Mononuclear cell (primary cell): ENCODE results near the gene ARL5B. TPM values are rescaled to one million over a fixed set of nuclear protein-coding genes. Genes with fewer than 3 reads are reported as not detected.

Experiments
- H3K27me3 ChIP-seq: 2 replicates; pipeline ENCODE4 v1.6.0; 2011; ENCODE audit warnings: low read length, control low read depth; ENCODE audit not compliant: insufficient read depth
- H3K4me1 ChIP-seq: 2 replicates; pipeline ENCODE4 v1.5.1; 2011; ENCODE audit warnings: mild to moderate bottlenecking, low read length, control low read depth; ENCODE audit not compliant: insufficient read depth
- H3K4me3 ChIP-seq: 2 replicates; pipeline ENCODE4 v1.5.1; 2011; ENCODE audit warnings: mild to moderate bottlenecking, low read length, moderate library complexity
- H3K9me3 ChIP-seq: 2 replicates; pipeline ENCODE4 v1.5.1; 2011; ENCODE audit warnings: low read depth, mild to moderate bottlenecking, control low read depth, low read length
- total RNA-seq: library from RNA; depleted of rRNA; stranded (reverse); fragments of >200 nt; gene quantifications from one replicate; pipeline ENCODE4 v1.2.3, GENCODE V29; 2012

Gene ARL5B
- total RNA-seq, 1 donor = 59.0 TPM

- Histone ChIP-seq H3K27me3 (no peaks in the 10 kb centered on the region), H3K9me3 (no peaks in the 10 kb centered on the region), H3K4me3 (no peak overlapping the region), H3K4me1 (peaks cover 11% of the 10 kb centered on the region)
Measured at GRCh38 chr10:18649364-18649959, 9.8 kb upstream of the ARL5B start.

GRCh38 chr10:18650404-18650997, 8.7 kb upstream of the ARL5B start:
- Histone ChIP-seq H3K27me3 (no peaks in the 10 kb centered on the region), H3K4me3 (peak overlapping the region; percentile 95), H3K4me1 (peaks cover 11% of the 10 kb centered on the region), H3K9me3 (no peaks in the 10 kb centered on the region)

GRCh38 chr10:18651324-18652007, 7.8 kb upstream of the ARL5B start, which contains the start of gene NSUN6:
Gene NSUN6, minus strand, starts transcription at chr10:18651587. Its CDS starts 384 bp downstream, at chr10:18651203.
- no peaks in the 10 kb centered on the region for H3K27me3 ChIP-seq
- H3K4me1 ChIP-seq = peaks cover 11% of the 10 kb centered on the region
- H3K4me3 ChIP-seq = peak within 1 kb of the TSS; percentile 95
- no peaks in the 10 kb centered on the region for H3K9me3 ChIP-seq

- H3K4me3 ChIP-seq = no peak overlapping the region
- H3K27me3 ChIP-seq = no peaks in the 10 kb centered on the region
- H3K4me1 ChIP-seq = peaks cover 14% of the 10 kb centered on the region
- no peaks in the 10 kb centered on the region for H3K9me3 ChIP-seq
Measured at GRCh38 chr10:18653112-18653511, 6.1 kb upstream of the ARL5B start.

GRCh38 chr10:18656724-18657123, 2.5 kb upstream of the ARL5B start:
- Histone ChIP-seq H3K27me3 (no peaks in the 10 kb centered on the region), H3K4me1 (peaks cover 25% of the 10 kb centered on the region), H3K9me3 (no peaks in the 10 kb centered on the region), H3K4me3 (no peak overlapping the region)

GRCh38 chr10:18658271-18659124, 733 bp upstream of the ARL5B start:
- Histone ChIP-seq H3K4me1 (peaks cover 29% of the 10 kb centered on the region), H3K9me3 (no peaks in the 10 kb centered on the region), H3K4me3 (peak overlapping the region; percentile 81), H3K27me3 (no peaks in the 10 kb centered on the region)

GRCh38 chr10:18659819-18660535, 746 bp downstream of the ARL5B start:
- H3K4me1 ChIP-seq = peaks cover 32% of the 10 kb centered on the region
- H3K4me3 ChIP-seq = peak overlapping the region; percentile 81
- H3K27me3 ChIP-seq = no peaks in the 10 kb centered on the region
- no peaks in the 10 kb centered on the region for H3K9me3 ChIP-seq

GRCh38 chr10:18660816-18661431, 1.7 kb downstream of the ARL5B start:
- Histone ChIP-seq H3K9me3 (no peaks in the 10 kb centered on the region), H3K27me3 (no peaks in the 10 kb centered on the region), H3K4me1 (peaks cover 32% of the 10 kb centered on the region), H3K4me3 (no peak overlapping the region)

GRCh38 chr10:18664841-18665478, 5.7 kb downstream of the ARL5B start:
- Histone ChIP-seq H3K9me3 (no peaks in the 10 kb centered on the region), H3K4me1 (peaks cover 23% of the 10 kb centered on the region), H3K4me3 (no peak overlapping the region)

GRCh38 chr10:18665815-18666558, 6.8 kb downstream of the ARL5B start:
- Histone ChIP-seq H3K4me1 (peaks cover 14% of the 10 kb centered on the region), H3K4me3 (no peak overlapping the region), H3K27me3 (no peaks in the 10 kb centered on the region), H3K9me3 (no peaks in the 10 kb centered on the region)

More at GRCh38 chr10:18664841-18665478, 5.7 kb downstream of the ARL5B start:
- H3K27me3 ChIP-seq = no peaks in the 10 kb centered on the region

GRCh38 chr10:18666810-18667209, 7.6 kb downstream of the ARL5B start:
- Histone ChIP-seq H3K27me3 (no peaks in the 10 kb centered on the region), H3K4me1 (peaks cover 6% of the 10 kb centered on the region), H3K9me3 (no peaks in the 10 kb centered on the region), H3K4me3 (no peak overlapping the region)

GRCh38 chr10:18668026-18668425, 8.8 kb downstream of the ARL5B start:
- Histone ChIP-seq H3K27me3 (no peaks in the 10 kb centered on the region), H3K4me1 (peaks cover 3% of the 10 kb centered on the region), H3K4me3 (no peak overlapping the region), H3K9me3 (no peaks in the 10 kb centered on the region)

- H3K4me3 ChIP-seq = no peak overlapping the region
- H3K9me3 ChIP-seq = no peaks in the 10 kb centered on the region
- H3K4me1 ChIP-seq = no peaks in the 10 kb centered on the region
- no peaks in the 10 kb centered on the region for H3K27me3 ChIP-seq
Measured at GRCh38 chr10:18675086-18675801, 16.0 kb downstream of the ARL5B start.
